Heart right ventricle (tissue), 16 donors: ENCODE data around the gene LYST. TPM values are rescaled to one million over a fixed set of nuclear protein-coding genes. Genes with fewer than 3 reads are reported as not detected.
"Not testable (repeated sequence)": the region's sequence is repeated elsewhere in the genome, so short reads cannot be mapped to it uniquely, and the experiment has no call there.

Experiments used
- ATAC-seq, 8 donors: fragments of 200-7000 bp; cut with Tn5 transposase; one replicate each; pipeline ENCODE4 v1.9.1; 2020; ENCODE audit warnings: mild to moderate bottlenecking in 8 of 8, moderate library complexity in 8 of 8, moderate number of reproducible peaks in 1 of 8
- DNase-seq, 2 donors: peaks; one replicate each; pipeline ENCODE4 v3.0.0-alpha.2; 2020
- H3K27ac ChIP-seq, 10 donors: fragments of 200-600 bp; sonication (generic) in 2 of 10; one replicate each; pipeline versions ENCODE4 v1.5.0 to v1.8.0; 2020 to 2022; ENCODE audit warnings: mild to moderate bottlenecking in 3 of 10
- H3K27me3 ChIP-seq, 7 donors: fragments of 200-600 bp; one replicate each; pipeline ENCODE4 v1.8.0; 2021 to 2022; ENCODE audit warnings: mild to moderate bottlenecking in 2 of 7
- H3K36me3 ChIP-seq, 9 donors: fragments of 200-600 bp; sonication (generic) in 1 of 9; one replicate each; pipeline versions ENCODE4 v1.5.0 to v1.8.0; 2020 to 2022; ENCODE audit warnings: mild to moderate bottlenecking in 2 of 9
- H3K4me1 ChIP-seq, 9 donors: fragments of 200-600 bp; sonication (generic) in 1 of 9; one replicate each; pipeline versions ENCODE4 v1.5.0 to v1.8.0; 2020 to 2022; ENCODE audit warnings: mild to moderate bottlenecking in 4 of 9
- H3K4me3 ChIP-seq, 10 donors: fragments of 200-600 bp; sonication (generic) in 2 of 10; one replicate each; pipeline versions ENCODE4 v1.5.0 to v1.8.0; 2020 to 2022; ENCODE audit warnings: mild to moderate bottlenecking in 7 of 10, moderate library complexity in 2 of 10
- H3K9me3 ChIP-seq, 11 donors: fragments of 200-600 bp in 10 of 11; sonication (generic) in 2 of 11; one replicate each; pipeline versions ENCODE4 v1.5.0 to v1.8.0; 2013 to 2022; ENCODE audit warnings: mild to moderate bottlenecking in 2 of 11, control low read depth in 1 of 11, moderate library complexity in 1 of 11
- WGBS, 2 donors: extraction: QIAGEN DNeasy Blood & Tissue Kit; methylation state at CpG; one replicate each; pipeline ENCODE4 v1.1.7; 2013; ENCODE audit warnings: inconsistent platforms in 1 of 2; 5-methylcytosine and 5-hydroxymethylcytosine counted together
- intact Hi-C, 10 donors: fragments of 100-400 bp; cut with DNase I; formaldehyde crosslinking; loops; one replicate each; pipeline versions ENCODE4 v1.11.1 to v1.14.2; 2022
- long read RNA-seq, 3 donors: library from polyadenylated mRNA; unstranded; transcript quantifications; one replicate each; pipeline ENCODE4 v2.0.0, GENCODE V29; 2020 to 2021
- polyA plus RNA-seq, 2 donors: library from polyadenylated mRNA; stranded (reverse); fragments of 200-250 nt; gene quantifications; one replicate each; pipeline ENCODE4 v1.2.3, GENCODE V29; 2013
- total RNA-seq, 10 donors: library from RNA; stranded (reverse); fragmentation: NEBNext Ultra II Directional in 3 of 10; extraction: Animal tissue kit (Norgen Biotek cat#: 25700) in 3 of 10; gene quantifications; one replicate each; pipeline versions ENCODE4 v1.2.1 to v1.2.4, GENCODE V29; 2021 to 2023
- TF ChIP-seq, protein P1 (sequence below), 9 donors: fragments of 200-600 bp; sonication (generic) in 2 of 9; IDR thresholded peaks; one replicate each; pipeline versions ENCODE4 v1.5.0 to v1.8.0; 2021 to 2022; ENCODE audit warnings: antibody characterized with exemption in 9 of 9, mild to moderate bottlenecking in 5 of 9, moderate library complexity in 1 of 9
- donor health status: Arrhythmogenic right ventricular cardiomyopathy.
- donor health status: ischemic (EF 13 %, LVEDD 7.1; RV severe dilation, severe dysfunction).
- donor health status: healthy with polysubstance abuse.
- donor health status: DM: no; HTN: yes; CAD: no.
- donor health status: DM: no; HTN: no; CAD: no.
- donor health status: ischemic (EF 25% LVEDD 6.9; RV normal size, moderate dysfunction).
- donor health status: ischemic (EF 25% LVEDD 5.7; RV mildly dilated, moderate dysfunction).
- donor health status: healthy.
- donor health status: DM: yes; HTN: yes; CAD: no.
- donor health status: Ischemic cardiomyopathy.
- donor health status: ischemic (EF 35%, LVEDD 5.7; RV mildly dilated, moderate dysfunction).
- donor health status: nonischemic (EF 11% LVEDD 7.7; RV severe dilation, severe dysfunction).
- donor health status: DM: yes; HTN: yes; CAD: no.
- donor health status: PGD.
- donor health status: ischemic (EF 29% LVEDD 5.4; RV normal size, mild dysfunction).
- donor health status: nonischemic (EF 23%, LVEDD 6.1; RV moderate dilation, normal function).

The LYST gene, protein sequence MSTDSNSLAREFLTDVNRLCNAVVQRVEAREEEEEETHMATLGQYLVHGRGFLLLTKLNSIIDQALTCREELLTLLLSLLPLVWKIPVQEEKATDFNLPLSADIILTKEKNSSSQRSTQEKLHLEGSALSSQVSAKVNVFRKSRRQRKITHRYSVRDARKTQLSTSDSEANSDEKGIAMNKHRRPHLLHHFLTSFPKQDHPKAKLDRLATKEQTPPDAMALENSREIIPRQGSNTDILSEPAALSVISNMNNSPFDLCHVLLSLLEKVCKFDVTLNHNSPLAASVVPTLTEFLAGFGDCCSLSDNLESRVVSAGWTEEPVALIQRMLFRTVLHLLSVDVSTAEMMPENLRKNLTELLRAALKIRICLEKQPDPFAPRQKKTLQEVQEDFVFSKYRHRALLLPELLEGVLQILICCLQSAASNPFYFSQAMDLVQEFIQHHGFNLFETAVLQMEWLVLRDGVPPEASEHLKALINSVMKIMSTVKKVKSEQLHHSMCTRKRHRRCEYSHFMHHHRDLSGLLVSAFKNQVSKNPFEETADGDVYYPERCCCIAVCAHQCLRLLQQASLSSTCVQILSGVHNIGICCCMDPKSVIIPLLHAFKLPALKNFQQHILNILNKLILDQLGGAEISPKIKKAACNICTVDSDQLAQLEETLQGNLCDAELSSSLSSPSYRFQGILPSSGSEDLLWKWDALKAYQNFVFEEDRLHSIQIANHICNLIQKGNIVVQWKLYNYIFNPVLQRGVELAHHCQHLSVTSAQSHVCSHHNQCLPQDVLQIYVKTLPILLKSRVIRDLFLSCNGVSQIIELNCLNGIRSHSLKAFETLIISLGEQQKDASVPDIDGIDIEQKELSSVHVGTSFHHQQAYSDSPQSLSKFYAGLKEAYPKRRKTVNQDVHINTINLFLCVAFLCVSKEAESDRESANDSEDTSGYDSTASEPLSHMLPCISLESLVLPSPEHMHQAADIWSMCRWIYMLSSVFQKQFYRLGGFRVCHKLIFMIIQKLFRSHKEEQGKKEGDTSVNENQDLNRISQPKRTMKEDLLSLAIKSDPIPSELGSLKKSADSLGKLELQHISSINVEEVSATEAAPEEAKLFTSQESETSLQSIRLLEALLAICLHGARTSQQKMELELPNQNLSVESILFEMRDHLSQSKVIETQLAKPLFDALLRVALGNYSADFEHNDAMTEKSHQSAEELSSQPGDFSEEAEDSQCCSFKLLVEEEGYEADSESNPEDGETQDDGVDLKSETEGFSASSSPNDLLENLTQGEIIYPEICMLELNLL (N-terminal part only)
- total RNA-seq, result 10 to 100 TPM in 8 of 10 donors, 1 to 10 TPM in 2; 6.3 to 13.6 (median 10.7) TPM
- 1 to 10 TPM; 3.3 to 7.2 TPM for polyA plus RNA-seq
- long read RNA-seq, donor 1, partial matches to known transcripts, result 7 of 7 reads
- long read RNA-seq, donor 1, other reads (novel, unspliced or antisense), result 0 of 7 reads
- long read RNA-seq, donor 2, partial matches to known transcripts, result 5 of 10 reads
- long read RNA-seq, donor 2, other reads (novel, unspliced or antisense), result 5 of 10 reads
- long read RNA-seq, donor 3, partial matches to known transcripts, result 6 of 8 reads
- long read RNA-seq, donor 3, other reads (novel, unspliced or antisense), result 2 of 8 reads

DNA sequence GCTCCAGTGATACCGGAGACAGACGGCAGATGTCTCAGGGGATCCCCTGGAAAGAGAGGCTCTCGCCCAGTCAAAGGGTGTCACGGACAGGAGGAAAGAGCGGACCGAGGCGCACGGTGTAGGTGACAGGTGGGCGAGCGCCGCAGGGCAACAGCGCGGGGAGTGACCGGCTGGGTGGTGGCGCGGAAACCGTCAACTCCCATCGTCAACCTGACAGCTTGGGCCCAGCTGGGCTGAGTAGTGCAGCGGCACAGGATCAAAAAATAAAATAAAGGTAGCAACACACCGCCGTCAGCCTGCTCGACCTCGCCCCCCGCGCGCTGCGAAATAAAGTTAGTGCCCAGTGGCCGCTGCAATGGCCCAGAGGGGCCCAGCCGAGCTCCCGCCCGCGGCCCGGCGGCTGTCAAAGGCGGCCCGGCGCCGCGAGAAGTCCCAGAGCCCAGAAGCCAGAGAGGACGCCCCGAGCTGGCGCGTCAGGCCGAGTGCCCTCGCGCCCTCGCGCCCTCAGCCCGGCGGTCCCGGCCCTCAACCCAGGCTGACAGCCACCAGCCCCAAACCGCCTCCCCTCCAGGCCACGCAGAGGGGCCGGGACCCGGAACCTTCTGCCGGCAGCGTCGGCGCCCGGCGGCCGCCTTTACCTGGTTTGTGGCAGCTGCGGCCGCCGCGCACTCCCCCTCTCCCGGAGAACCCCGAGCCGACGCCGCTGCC is at the start of gene LYST:
Gene LYST, minus strand, starts transcription at position 702 of the 708 bp plus-strand sequence. CDS start 36,489 bp downstream, outside the sequence.
- peak within 1 kb of the TSS; percentile 89 to 97 (median 94) for H3K27ac ChIP-seq
- TF ChIP-seq, protein P1, sequence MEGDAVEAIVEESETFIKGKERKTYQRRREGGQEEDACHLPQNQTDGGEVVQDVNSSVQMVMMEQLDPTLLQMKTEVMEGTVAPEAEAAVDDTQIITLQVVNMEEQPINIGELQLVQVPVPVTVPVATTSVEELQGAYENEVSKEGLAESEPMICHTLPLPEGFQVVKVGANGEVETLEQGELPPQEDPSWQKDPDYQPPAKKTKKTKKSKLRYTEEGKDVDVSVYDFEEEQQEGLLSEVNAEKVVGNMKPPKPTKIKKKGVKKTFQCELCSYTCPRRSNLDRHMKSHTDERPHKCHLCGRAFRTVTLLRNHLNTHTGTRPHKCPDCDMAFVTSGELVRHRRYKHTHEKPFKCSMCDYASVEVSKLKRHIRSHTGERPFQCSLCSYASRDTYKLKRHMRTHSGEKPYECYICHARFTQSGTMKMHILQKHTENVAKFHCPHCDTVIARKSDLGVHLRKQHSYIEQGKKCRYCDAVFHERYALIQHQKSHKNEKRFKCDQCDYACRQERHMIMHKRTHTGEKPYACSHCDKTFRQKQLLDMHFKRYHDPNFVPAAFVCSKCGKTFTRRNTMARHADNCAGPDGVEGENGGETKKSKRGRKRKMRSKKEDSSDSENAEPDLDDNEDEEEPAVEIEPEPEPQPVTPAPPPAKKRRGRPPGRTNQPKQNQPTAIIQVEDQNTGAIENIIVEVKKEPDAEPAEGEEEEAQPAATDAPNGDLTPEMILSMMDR (IDR thresholded peaks at IDR 0.05), result peak in 5 of 9 donors; percentile 27 to 51 (median 37)
- peaks cover 0 to 53% (median 25%) of the 10 kb centered on the region in 9 donors for H3K4me1 ChIP-seq
- peak within 1 kb of the TSS; percentile 71 to 99 (median 96) for H3K4me3 ChIP-seq
- H3K27me3 ChIP-seq, result no peaks in the 10 kb centered on the region
- WGBS, 2 donors, result 0 to 1% methylated on average over 62 to 71 of the region's 71 CpGs
- DNase-seq (peak; percentile 31 to 32), ATAC-seq (peak; percentile 41 to 77 (median 58))
- intact Hi-C loops, result loop anchor here in 7 of 10 donors (2.0 to 10.0 kb wide), 7 partner anchors 46 to 196 kb away; no protein-coding TSS in a partner anchor
- no peaks in the 10 kb centered on the region for H3K36me3 ChIP-seq
- H3K9me3 ChIP-seq, result no peaks in the 10 kb centered on the region

DNA sequence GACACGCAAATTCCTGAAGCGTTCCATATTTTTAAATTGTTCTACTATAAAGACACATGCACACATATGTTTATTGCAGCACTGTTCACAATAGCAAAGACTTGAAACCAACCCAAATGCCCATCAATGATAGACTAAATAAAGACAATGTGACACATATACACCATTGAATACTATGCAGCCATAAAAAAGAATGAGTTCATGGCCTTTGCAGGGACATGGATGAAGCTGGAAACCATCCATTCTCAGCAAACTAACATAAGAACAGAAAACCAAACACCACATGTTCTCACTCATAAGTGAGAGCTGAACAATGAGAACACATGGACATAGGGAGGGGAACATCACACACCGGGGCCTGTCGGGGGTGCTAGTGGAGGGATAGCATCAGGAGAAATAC is 48.8 kb upstream of the LYST start:
- peaks cover 2 to 50% (median 16%) of the 10 kb centered on the region in 9 donors for H3K4me1 ChIP-seq
- ATAC-seq, result not testable (repeated sequence)
- WGBS, 2 donors, result 97 to 99% methylated on average over 4 of the region's 4 CpGs

DNA sequence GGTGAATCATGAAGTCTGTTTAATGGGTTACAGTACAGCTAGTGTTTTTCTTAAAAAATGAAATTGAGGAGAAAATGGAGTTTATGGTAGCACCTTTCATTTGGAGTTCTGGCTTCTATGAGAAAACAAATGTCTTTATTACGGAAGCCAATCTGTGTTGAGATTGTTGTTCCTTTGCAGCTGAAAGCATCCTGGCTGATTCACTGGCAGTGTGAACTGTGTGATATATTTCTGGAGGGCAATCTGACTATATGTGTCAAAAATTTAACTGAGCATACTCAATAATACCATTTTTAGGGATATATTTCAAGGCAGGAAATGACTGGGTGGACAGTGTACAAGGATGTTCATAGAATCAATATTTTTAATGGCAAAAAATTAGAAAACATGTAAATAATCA is 46.6 kb upstream of the LYST start:
- DNase-seq (no peak), ATAC-seq (no peak)
- no peaks in the 10 kb centered on the region for H3K36me3 ChIP-seq
- WGBS, 2 donors, result 94 to 97% methylated on average over 1 of the region's 1 CpG
- H3K9me3 ChIP-seq, result no peaks in the 10 kb centered on the region
- TF ChIP-seq, protein P1 (IDR thresholded peaks at IDR 0.05), result no peak
- H3K4me1 ChIP-seq, result peaks cover 2 to 47% (median 16%) of the 10 kb centered on the region in 9 donors
- intact Hi-C loops, result loop anchor here in 3 of 10 donors (5.0 to 10.0 kb wide), 3 partner anchors 46 to 61 kb away; partner anchors contain the start of gene LYST (in 2 of the 3)
- H3K4me3 ChIP-seq, result no peak overlapping the region
- no peaks in the 10 kb centered on the region for H3K27me3 ChIP-seq
- H3K27ac ChIP-seq, result no peak overlapping the region

More for the DNA sequence above, 48.8 kb upstream of the LYST start:
- H3K27me3 ChIP-seq, H3K36me3 ChIP-seq, H3K4me3 ChIP-seq, DNase-seq, H3K9me3 ChIP-seq, H3K27ac ChIP-seq: not testable (repeated sequence)
- intact Hi-C loops, result loop anchor here in 3 of 10 donors (5.0 to 10.0 kb wide), 3 partner anchors 33 to 59 kb away; partner anchors contain the start of gene LYST (in 1 of the 3)
